HG03045 (cell line): Measurements from ENCODE around the gene NXNL1.

Source experiments
- ATAC-seq: cut with Tn5 transposase; IDR thresholded peaks from one replicate; pipeline ENCODE4 v1.9.1; 2021; ENCODE audit warnings: mild to moderate bottlenecking, moderate library complexity; ENCODE audit not compliant: unreplicated experiment

Gene NXNL1

DNA sequence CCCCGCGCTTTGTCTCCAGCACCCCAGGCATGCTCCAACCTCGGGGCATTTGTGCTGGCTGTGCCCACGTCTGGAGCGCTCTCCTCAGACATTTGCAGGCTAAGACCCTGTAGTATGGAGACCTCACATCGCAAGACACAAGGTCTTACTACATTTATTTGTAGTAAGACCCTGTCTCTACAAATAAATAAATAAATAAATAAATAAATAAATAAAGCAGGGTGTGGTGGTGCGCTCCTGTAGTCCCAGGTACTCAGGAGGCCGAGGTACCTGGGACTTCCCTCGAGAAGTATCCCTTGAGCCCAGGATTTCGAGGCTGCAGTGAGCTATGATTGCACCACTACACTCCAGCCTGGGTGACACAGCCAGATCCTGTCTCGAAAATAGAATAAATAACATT lies 4.6 kb downstream of the NXNL1 start:
- ATAC-seq, result no peak

DNA sequence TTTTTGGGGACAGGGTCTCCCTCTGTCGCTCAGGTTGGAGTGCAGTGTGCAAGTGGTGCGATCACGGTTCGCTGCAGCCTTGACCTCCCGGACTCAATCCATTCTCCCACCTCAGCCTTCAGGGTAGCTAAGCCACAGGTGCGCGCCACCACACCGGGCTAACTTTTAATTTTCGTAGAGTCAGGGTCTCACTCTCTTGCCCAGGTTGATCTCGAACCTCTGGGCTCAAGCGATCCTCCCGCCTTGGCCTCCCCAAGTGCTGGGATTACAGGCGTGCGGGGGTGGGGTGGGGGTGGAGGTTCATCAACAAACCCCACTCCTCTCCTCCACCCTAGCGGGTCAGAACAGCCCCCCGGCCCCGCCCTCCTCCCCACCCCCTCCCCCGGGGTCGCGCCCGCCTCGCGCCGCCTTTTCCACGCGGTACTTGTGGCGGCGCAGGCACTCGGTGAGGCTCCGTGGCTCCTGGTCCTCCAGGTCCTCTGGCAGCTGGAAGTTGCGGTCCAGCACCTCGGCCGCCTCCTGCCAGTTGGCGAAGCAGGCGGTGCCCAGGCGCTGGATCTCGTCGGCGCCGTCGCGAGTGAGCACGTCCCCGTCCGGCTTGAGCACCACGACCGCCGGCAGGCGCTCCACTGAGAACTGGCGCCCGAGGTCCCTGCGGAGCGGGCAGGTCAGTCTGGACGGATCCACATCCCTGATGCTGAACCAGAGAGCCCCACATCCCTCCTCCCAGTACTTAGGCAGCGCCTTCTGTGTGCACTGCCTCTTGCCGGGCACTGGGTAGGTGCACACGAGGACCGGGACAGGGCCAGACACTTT lies 5.2 kb downstream of the NXNL1 start:
- no peak for ATAC-seq

DNA sequence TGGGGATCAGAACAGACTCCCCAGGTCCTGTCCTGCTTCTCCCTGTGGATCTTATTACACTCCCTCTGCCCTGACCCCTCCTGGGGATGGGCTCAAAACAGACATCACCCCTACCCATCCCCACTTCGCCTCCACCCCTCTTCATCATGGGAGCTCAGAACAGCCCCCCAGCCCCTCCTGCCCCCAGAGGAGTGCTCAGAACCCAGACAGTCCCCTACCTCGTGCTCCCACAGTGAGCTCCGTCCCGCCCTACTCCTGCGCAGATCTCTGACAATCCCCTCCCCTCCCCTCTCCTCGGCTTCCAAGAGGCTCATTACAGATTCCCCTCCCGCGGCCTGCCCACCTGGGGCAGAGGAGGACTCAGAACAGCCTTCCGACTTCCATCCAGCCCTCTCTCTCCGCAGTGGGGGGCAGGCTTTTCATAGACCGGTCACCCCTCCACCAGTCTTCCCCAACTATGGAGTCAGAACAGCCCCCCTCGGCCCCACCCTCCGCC lies 6.1 kb downstream of the NXNL1 start:
- no peak for ATAC-seq

DNA sequence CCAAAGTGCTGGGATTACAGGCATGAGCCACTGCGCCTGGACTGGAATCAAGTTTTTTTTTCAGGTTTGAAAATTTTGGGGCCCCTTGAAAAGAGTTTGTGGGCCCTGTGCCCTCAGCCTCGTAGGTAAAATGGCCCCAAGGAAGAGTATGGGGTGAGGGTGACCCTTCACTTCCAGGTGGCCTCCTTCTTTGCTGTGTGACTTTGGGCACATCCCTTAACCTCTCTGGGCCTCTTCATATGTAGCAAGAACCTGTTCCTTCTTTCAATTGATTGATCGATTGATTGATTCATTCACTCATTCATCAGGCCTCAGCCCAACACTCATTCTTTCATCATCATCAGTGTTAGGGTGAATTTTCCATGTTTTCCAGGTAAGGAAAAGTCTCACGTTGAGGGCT lies 8.9 kb downstream of the NXNL1 start:
- ATAC-seq, result no peak

DNA sequence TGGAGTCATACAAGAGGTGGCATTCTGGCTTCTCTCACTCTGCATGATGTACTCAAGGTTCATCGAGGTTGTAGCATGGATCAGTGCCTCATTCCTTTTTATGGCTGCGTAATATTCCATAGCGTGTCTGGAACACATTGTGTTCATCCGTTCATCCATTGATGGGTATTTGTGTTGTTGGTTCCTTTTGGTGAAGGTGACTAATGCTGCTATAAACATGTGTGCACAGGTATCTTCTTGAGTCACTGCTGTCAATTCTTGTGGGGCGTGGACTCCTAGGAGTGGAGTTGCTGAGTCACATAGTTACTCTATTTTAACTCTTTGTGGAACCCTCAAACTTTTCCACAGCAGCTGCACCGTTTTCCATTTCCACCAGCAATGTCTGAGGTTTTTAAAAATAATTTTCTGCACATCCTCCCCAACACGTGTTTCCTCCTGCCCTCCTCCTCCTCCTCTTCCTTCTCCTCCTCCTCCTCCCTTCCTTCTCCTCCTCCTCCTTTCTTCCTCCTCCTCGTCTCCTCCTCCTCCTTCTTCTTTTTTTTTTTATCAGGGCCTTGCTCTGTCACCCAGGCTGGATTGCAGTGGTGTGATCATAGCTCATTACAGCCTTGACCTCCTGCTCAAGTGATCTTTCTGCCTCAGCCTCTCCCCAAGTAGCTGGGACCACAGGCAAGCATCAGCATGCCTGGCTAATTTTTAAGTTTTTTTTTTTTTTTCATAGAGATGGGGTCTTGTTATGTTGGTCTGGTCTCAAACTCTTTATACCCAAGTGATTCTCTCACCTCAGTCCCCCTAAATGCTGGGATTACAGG lies 10.3 kb downstream of the NXNL1 start:
- no peak for ATAC-seq

DNA sequence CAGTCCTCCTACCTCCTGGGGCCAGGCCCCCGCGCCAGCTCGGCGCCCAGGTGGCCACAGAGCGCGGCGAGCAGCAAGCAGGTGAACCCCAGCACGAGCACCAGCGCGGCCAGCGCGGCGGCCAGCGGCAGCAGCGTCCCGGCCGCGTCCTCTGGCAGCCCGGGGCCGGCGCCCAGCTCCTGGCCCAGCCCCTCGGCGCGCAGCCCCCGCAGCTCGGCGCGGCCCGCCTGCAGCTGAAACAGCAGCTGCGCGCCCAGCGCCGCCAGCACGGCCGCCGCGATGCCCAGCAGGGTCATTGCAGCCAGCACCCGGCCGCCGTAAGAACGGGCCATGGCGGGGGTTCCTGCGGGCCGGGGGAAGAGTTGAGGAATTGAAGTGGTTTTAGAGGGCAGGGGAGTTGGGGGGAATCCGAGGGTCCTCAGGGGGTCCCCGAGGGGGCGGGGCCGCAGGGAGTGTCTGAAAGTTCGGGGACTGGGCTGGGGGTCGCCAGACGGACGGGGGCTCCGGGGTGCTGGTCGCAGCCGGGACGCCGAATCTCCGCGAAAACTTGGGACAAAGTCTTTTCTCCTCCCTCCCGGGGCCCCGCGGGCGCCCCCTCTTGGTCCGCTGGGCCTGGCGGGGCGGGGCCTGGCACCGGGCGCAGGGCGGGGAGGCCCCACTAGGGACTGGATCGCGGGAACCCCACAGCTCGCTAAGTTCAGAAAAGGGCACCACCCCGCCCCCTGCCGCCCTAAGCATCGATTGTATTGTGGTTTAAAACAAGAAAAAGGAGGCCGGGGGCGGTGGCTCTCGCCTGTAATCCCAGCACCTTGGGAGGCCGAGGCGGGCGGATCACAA lies 12.4 kb downstream of the NXNL1 start, which contains the start of gene TMEM221:
Gene TMEM221, minus strand, starts transcription at position 538 of the 837 bp plus-strand sequence. Its CDS starts 206 bp downstream, at position 332.
- no peak for ATAC-seq

DNA sequence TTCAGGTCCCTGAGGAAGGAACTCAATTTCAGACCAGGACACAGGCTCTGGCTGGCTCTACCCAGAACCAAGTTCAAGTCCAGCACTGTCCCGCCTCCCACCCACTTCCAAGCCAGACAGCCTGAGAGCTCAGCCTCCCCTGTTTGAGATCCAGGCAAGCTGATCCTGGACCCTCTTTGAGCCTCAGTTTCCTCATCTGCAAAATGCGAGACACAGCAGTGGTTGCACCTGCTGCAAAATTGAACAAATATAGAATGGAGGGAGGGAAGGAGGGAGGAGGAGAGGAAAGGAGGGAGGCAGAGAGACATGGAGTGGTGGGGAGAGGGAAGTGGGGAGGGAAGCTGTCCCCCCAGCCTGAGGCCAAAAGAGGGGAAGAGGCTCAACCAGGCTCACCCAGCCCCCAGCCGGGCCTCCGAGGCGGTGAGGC lies 13.0 kb downstream of the NXNL1 start:
- ATAC-seq, result no peak

DNA sequence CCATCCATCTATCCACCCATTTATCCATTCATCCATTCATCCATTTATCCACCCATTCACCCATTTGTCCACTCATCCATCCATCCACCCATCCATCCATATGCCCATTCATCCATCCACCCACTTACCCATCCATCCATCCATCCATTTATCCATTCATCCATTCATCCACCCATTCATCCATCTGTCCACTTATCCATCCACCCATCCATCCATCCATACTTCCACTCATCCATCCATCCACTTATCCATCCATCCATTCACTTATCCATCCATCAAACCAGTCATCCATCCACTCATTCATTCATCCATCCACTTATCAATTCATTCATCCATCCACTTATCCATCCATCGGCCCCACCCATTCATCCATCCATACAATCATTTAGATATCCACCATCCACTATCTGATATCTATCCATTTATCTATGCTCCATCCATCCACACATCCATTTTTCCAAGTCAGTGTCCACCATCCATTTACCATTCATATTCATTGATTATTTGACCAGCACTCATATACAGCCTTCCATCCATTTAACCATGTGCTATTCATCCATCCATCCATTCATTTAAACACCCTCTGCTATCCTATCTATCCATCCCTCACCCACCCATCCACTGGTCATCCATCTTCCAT lies 15.1 kb downstream of the NXNL1 start:
- no peak for ATAC-seq

DNA sequence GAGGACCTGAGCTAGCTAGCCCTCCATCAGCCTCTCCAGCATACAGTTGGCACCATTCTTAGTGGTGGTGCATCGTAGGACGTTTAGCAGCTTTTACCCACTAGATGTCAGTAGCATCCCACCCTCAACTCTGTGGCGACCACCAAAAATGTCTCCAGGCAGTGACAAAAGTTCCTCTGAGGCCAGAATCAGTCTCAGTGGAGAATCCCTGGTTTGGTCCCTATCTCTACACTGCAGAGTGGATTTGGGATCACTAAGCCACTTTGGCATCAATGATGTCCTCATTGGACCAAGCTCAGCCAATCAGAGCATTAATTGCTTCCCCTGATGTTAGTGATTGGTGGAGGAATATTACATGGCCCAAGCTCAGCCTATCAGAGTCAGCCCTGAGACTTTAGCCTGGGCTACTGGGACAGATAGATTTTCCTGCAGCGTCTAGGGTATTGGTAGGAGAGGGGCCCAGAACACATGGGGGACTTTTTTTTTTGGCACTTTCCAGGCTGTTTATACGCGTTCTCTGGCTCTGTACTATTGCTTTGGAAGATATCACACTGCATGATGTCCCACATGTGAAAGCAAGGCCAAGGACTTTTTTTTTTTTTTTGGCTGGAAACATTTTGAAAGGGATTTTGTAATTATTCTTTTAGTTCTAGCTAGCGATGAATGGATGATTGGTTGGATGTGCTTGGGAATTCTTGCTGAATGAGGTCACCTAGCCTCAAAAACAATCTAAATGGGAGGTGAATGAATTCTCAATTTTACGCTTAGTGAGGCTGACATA lies 19.3 kb downstream of the NXNL1 start:
- no peak for ATAC-seq

DNA sequence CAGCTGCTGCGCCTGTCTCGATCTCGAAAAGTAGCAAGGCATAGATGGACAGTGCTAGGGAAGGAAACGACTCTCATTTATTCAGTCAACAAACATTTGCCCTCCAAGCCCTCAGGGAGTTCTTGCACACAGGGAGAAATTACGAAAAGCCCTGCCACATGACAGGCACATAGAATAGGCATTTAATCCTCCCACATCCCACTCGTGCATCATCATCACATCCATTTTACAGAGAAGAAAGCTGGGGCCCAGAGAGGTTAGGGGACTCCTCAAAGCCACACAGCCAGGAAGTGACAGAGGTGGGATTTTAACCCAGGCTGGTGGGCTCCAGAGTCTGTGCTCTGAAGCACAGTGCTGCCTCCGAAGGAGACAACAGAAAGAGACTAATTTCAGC lies 23.9 kb downstream of the NXNL1 start:
- no peak for ATAC-seq

DNA sequence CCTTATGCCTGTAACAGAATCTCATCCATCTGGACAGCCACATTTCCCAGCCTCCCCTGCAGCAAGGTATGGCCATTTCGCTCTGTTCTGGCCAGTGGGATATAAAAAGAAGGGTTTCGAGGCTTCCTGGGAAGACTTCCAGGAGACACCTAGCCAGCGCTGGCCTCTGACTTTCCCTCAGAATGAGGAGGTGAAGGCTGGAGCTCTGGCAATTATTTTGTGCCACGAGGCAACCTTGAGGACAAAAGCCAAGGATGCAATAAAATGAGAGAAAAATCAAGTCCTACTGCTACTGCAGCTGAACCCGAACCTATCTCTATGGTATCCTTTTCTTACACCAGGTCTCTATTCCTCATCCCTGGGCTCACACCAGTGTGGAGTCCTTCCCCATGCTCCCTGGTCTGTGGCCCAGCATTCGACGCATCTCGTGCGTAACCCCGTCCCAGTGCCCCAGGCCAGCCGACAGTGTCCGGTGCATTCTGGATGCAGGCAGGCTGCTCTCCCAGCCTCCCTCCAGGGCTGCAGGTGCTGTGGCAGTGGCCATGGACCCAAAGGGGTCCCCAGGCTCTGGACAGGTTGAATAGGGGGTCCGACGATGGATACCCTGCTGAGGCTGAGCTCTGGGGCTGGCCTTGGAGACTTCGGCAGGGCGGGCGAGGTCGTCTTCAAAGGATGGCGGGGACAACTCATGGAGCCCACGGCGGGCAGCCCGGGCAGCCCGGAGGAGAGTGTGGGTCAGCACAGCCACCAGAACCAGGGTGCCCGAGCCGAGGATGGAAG lies 24.4 kb downstream of the NXNL1 start:
- ATAC-seq, result no peak

DNA sequence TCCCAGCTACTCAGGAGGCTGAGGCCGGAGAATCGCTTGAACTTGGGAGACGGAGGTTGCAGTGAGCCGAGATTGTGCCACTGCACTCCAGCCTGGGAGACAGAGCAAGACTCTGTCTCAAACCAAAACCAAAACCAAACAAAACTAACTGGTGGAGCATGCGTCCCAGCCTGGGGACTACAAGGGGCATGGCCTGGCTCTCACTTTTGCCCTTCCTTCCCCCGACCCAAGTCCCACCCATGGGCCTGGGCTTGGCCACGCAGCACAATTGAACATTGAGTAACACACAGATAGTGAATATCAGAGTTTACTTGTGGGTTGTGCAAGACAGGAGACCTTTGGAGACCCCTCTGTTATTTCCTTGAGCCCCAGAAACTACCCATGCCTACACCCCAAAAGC lies 25.5 kb downstream of the NXNL1 start:
- no peak for ATAC-seq

DNA sequence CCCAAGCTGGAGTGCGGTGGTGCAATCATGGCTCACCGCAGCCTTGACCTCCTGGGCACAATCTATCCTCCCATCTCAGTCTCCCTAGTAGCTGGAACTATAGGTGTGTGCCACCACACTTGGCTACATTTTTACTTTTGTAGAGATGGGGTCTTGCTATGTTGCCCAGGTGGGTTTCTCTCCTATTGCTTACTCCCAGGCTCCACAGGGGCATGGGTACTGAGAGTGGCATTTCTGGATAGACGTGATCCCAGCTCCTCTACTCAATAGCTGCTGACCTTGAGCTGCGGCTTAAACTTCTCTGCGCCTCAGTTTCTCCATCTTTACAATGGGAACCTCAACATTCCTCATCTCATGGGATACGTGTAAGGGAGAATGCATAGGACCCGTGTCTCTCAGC lies 29.3 kb downstream of the NXNL1 start:
- ATAC-seq, result no peak

DNA sequence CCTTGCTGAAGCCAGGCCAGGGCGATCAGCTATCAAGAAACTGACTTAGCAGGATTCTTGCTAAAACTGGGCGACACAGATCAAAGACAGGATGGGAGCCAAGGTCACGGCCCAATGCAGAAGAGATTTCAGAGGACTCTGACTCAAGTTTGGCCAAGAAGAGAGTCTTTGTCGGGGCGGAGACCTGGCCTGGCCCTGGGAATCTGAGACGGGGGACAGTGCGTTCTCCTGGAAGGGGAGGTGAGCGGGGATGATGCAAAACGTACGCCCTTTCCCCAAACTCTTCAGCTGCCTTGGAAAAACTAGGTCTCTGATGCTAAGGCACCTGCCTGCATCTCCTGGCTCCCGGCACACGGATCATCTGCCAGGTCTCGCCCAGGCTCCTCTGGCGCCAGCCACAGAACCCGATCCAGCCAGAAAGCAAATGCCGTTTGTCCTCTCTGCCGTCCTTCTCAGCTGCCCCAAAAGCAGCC lies 31.0 kb downstream of the NXNL1 start:
- ATAC-seq, result no peak

DNA sequence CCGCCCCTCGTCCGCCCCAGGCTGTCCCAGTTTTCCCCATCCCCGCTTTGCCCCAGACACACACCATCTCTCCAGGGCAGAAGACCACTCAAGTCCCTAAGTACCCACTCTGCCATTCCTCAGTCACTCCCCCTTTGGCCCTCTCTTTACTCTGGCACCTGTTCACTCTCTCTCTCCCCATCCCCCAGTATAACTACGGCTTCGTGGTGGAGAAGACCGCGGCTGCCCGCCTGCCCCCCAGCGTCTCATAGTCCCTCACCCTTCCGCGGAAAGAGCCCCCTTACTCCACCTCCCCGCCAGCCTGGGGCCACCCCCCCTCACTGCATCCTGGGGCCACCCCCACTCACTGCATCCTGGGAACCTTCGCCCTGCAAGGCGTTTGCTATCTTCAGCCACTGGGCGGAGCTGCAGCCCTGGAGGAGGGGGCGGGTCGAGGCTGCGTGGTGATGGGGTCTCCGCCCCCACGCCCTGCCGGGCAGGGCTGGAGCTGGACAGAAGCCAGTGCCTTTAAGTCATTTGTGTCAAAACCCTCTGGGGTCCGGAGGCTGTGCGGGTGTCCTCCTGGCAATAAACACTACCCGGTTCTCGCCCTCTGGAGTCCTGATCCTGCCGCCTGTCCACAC lies 35.9 kb downstream of the NXNL1 start:
- ATAC-seq, result no peak

DNA sequence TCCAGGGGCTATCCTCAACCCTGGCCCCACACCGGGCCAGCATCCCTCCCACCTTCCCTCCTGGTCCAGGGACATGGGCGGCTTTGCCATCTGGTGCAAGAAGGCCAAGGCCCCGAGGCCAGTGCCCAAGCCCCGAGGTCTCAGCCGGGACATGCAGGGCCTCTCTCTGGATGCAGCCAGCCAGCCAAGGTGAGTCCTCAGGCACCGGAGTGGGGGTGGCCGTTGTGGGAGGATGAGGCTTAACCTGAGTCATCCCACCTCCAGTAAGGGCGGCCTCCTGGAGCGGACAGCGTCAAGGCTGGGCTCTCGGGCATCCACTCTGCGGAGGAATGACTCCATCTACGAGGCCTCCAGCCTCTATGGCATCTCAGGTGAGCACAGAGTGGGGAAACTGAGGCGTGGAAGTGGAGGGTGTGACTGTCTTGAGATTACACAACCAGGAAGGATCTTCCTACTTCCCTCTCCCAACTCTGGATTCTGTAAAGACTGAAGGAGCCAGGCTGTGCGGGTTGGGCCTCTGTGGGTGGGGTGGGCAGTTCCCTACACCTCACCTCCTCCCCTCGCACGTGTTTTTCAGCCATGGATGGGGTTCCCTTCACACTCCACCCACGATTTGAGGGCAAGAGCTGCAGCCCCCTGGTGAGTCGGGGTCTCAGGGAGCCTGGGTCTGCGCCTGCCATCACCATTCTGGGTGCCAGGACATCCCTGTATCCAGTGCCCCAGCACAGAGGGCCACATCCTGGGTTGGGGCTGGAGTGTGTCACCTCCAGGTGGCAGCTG lies 37.1 kb downstream of the NXNL1 start:
- no peak for ATAC-seq

DNA sequence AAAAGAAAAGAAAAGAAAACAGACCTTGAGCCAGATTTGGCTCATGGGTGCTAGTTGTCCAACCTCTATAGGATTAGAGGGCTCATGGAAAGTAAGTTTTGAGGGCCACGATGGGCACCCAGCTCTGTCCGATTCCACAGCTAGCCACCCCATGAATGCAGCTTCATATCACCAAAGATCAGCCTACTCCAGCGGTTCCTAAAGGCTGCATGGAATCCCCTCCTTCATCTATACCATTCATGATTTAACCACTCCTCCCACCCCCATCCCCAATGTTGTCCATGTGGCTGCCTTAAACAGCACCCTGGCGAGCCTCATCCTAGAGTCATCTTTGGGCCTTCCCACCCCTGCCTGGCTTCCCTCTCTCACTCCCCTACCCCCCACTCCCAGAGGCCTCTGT lies 38.8 kb downstream of the NXNL1 start:
- no peak for ATAC-seq

DNA sequence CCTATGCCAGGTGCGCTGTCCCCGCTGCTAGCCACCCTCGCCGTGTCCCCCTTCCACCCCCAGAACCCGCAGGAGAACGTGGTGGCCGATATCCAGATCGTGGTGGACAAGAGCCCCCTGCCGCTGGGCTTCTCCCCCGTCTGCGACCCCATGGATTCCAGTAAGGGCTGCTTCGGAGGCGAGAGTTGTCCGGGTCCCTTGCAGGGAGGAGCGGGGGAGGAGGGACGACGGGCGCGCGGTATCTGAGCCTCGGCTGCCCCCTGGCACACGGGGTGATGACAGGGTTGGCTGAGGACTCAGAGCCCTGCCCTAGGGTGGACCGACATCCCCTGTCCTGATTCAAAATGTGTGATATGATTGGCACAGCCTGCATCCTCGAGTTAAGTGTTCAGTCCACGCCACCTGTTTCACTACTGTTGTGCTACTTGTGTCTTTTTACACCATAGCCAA lies 40.2 kb downstream of the NXNL1 start:
- ATAC-seq, result peak; percentile 12
